ENCODE results near the gene ERC1. TPM values are rescaled to one million over a fixed set of nuclear protein-coding genes. Genes with fewer than 3 reads are reported as not detected.
A peak's percentile ranks its signal among the peaks of the same experiment; 100 is the strongest.

Gene ERC1
- total RNA-seq, 2 donors from 2014 or later: 26.9 to 41.9 TPM

- Histone ChIP-seq H3K9ac (ENCODE audit: low read depth in 2 of 2, low read length in 2 of 2) (no peak overlapping the region), H3K27ac (no peak overlapping the region), H3K4me1 (no peaks in the 10 kb centered on the region), H3K9me3 (no peaks in the 10 kb centered on the region), H3K4me3 (no peak overlapping the region), H3K27me3 (no peaks in the 10 kb centered on the region), H3K36me3 (no peaks in the 10 kb centered on the region)
- intact Hi-C loops (cut with DNase I): no loop called here
- no peak for TF ChIP-seq CTCF (IDR thresholded peaks at IDR 0.05)
- no peak for DNase-seq
Observed at GRCh38 chr12:1515428-1515827, 524.4 kb downstream of the ERC1 start.

- H3K27me3 ChIP-seq: no peaks in the 10 kb centered on the region
- no peak overlapping the region for H3K9ac ChIP-seq (ENCODE audit: low read depth in 2 of 2, low read length in 2 of 2)
- H3K9me3 ChIP-seq: no peaks in the 10 kb centered on the region
- H3K4me1 ChIP-seq: no peaks in the 10 kb centered on the region
- no peaks in the 10 kb centered on the region for H3K36me3 ChIP-seq
- intact Hi-C loops (cut with DNase I): no loop called here
- DNase-seq: no peak
- peak; percentile 32 for TF ChIP-seq CTCF (IDR thresholded peaks at IDR 0.05)
- H3K4me3 ChIP-seq: no peak overlapping the region
- no peak overlapping the region for H3K27ac ChIP-seq
Observed at GRCh38 chr12:1517007-1517406, 526.0 kb downstream of the ERC1 start.

- no peak for DNase-seq
- Histone ChIP-seq H3K4me3 (no peak overlapping the region), H3K9ac (ENCODE audit: low read depth in 2 of 2, low read length in 2 of 2) (no peak overlapping the region), H3K27me3 (no peaks in the 10 kb centered on the region), H3K36me3 (no peaks in the 10 kb centered on the region), H3K9me3 (no peaks in the 10 kb centered on the region), H3K27ac (no peak overlapping the region), H3K4me1 (no peaks in the 10 kb centered on the region)
- TF ChIP-seq CTCF (IDR thresholded peaks at IDR 0.05): no peak
- intact Hi-C loops (cut with DNase I): no loop called here
Observed at GRCh38 chr12:1517734-1518525, 526.9 kb downstream of the ERC1 start.

GRCh38 chr12:1518591-1519516 is 527.8 kb downstream of the ERC1 start:
- no peak overlapping the region for H3K9ac ChIP-seq (ENCODE audit: low read depth in 2 of 2, low read length in 2 of 2)
- peak overlapping the region; percentile 15 for H3K4me3 ChIP-seq
- H3K36me3 ChIP-seq: no peaks in the 10 kb centered on the region
- intact Hi-C loops (cut with DNase I): no loop called here
- no peaks in the 10 kb centered on the region for H3K27me3 ChIP-seq
- H3K27ac ChIP-seq: no peak overlapping the region
- no peaks in the 10 kb centered on the region for H3K4me1 ChIP-seq
- no peaks in the 10 kb centered on the region for H3K9me3 ChIP-seq
- no peak for DNase-seq
- TF ChIP-seq CTCF (IDR thresholded peaks at IDR 0.05): no peak

GRCh38 chr12:1519642-1520041 is 528.6 kb downstream of the ERC1 start:
- DNase-seq: no peak
- H3K9ac ChIP-seq (ENCODE audit: low read depth in 2 of 2, low read length in 2 of 2): no peak overlapping the region

More at GRCh38 chr12:1519642-1520041, 528.6 kb downstream of the ERC1 start:
- Histone ChIP-seq H3K27ac (no peak overlapping the region), H3K4me3 (no peak overlapping the region), H3K9me3 (no peaks in the 10 kb centered on the region), H3K27me3 (no peaks in the 10 kb centered on the region), H3K4me1 (no peaks in the 10 kb centered on the region), H3K36me3 (no peaks in the 10 kb centered on the region)
- TF ChIP-seq CTCF (IDR thresholded peaks at IDR 0.05): no peak
- intact Hi-C loops (cut with DNase I): no loop called here

All from colonic mucosa (tissue), 4 donors.